Measurements from ENCODE around the gene GGCT. TPM values are rescaled to one million over a fixed set of nuclear protein-coding genes. Genes with fewer than 3 reads are reported as not detected.
A peak's percentile ranks its signal among the peaks of the same experiment; 100 is the strongest.

GGCT gene
- total and polyA plus RNA-seq, 12 donors = 18.6 to 67.8 (median 41.3) TPM

- peak in 2 of 7 donors; percentile 54 to 63 for DNase-seq
- WGBS, 4 donors = 61 to 81% (median 72%) methylated on average over 1 of the region's 1 CpG
Observed at GRCh38 chr7:30521532-30521931, 16.9 kb upstream of the GGCT start.

GRCh38 chr7:30519122-30519521 is 14.5 kb upstream of the GGCT start:
- no peak for TF ChIP-seq POLR2A (IDR thresholded peaks at IDR 0.05)
- TF ChIP-seq CTCF (IDR thresholded peaks at IDR 0.05) = no peak

More at GRCh38 chr7:30521532-30521931, 16.9 kb upstream of the GGCT start:
- no peaks in the 10 kb centered on the region for H3K36me3 ChIP-seq (replicated peaks in 1 of 2)
- peak overlapping the region in 2 of 5 donors; percentile 17 to 38 for H3K27ac ChIP-seq
- TF ChIP-seq CTCF (IDR thresholded peaks at IDR 0.05) (no peak), POLR2A (IDR thresholded peaks at IDR 0.05) (no peak)
- H3K9me3 ChIP-seq (replicated peaks in 1 of 3) = no peaks in the 10 kb centered on the region
- H3K4me3 ChIP-seq = no peak overlapping the region
- peaks cover 8 to 11% of the 10 kb centered on the region in 2 donors for H3K4me1 ChIP-seq (replicated peaks in 1 of 2)
- no peaks in the 10 kb centered on the region for H3K27me3 ChIP-seq
- intact Hi-C loops (cut with DNase I) = no loop called here

GRCh38 chr7:30515761-30516160 is 11.1 kb upstream of the GGCT start:
- H3K27ac ChIP-seq = no peak overlapping the region
- H3K4me1 ChIP-seq (replicated peaks in 1 of 2) = peaks cover 3 to 16% of the 10 kb centered on the region in 2 donors
- intact Hi-C loops (cut with DNase I) = loop anchor here in 1 of 2 donors (10.0 kb wide), 1 partner anchor 49 kb away; no protein-coding TSS in a partner anchor
- no peak for DNase-seq
- no peak overlapping the region for H3K4me3 ChIP-seq
- H3K9me3 ChIP-seq (replicated peaks in 1 of 3) = no peaks in the 10 kb centered on the region
- 95 to 99% (median 97%) methylated on average over 2 of the region's 2 CpGs for WGBS, 4 donors
- no peaks in the 10 kb centered on the region for H3K27me3 ChIP-seq
- TF ChIP-seq POLR2A (IDR thresholded peaks at IDR 0.05) = no peak
- no peak for TF ChIP-seq CTCF (IDR thresholded peaks at IDR 0.05)
- no peaks in the 10 kb centered on the region for H3K36me3 ChIP-seq (replicated peaks in 1 of 2)

More at GRCh38 chr7:30519122-30519521, 14.5 kb upstream of the GGCT start:
- Histone ChIP-seq H3K27ac (no peak overlapping the region), H3K27me3 (no peaks in the 10 kb centered on the region), H3K4me1 (replicated peaks in 1 of 2) (peaks cover 8 to 11% of the 10 kb centered on the region in 2 donors), H3K9me3 (replicated peaks in 1 of 3) (no peaks in the 10 kb centered on the region), H3K4me3 (no peak overlapping the region), H3K36me3 (replicated peaks in 1 of 2) (no peaks in the 10 kb centered on the region)
- WGBS, 4 donors = 88 to 97% (median 96%) methylated on average over 3 of the region's 3 CpGs
- DNase-seq = no peak
- intact Hi-C loops (cut with DNase I) = loop anchor here in 1 of 2 donors (10.0 kb wide), 1 partner anchor 46 kb away; no protein-coding TSS in a partner anchor

GRCh38 chr7:30514776-30515175 is 10.1 kb upstream of the GGCT start:
- no peaks in the 10 kb centered on the region for H3K9me3 ChIP-seq (replicated peaks in 1 of 3)
- DNase-seq = no peak
- intact Hi-C loops (cut with DNase I) = loop anchor here in 1 of 2 donors (10.0 kb wide), 1 partner anchor 50 kb away; no protein-coding TSS in a partner anchor
- H3K27ac ChIP-seq = no peak overlapping the region
- TF ChIP-seq CTCF (IDR thresholded peaks at IDR 0.05) = no peak
- no peak for TF ChIP-seq POLR2A (IDR thresholded peaks at IDR 0.05)
- WGBS, 4 donors = 89 to 100% (median 99%) methylated on average over 1 of the region's 1 CpG
- H3K4me3 ChIP-seq = no peak overlapping the region
- H3K36me3 ChIP-seq (replicated peaks in 1 of 2) = no peaks in the 10 kb centered on the region
- H3K27me3 ChIP-seq = no peaks in the 10 kb centered on the region
- H3K4me1 ChIP-seq (replicated peaks in 1 of 2) = peaks cover 0 to 24% of the 10 kb centered on the region in 2 donors

Data from adrenal gland (tissue), 12 donors.